Calu3 (cell line): ENCODE data around the gene ACTR6. TPM values are rescaled to one million over a fixed set of nuclear protein-coding genes. Genes with fewer than 3 reads are reported as not detected.
"Not testable (repeated sequence)": the region's sequence is repeated elsewhere in the genome, so short reads cannot be mapped to it uniquely, and the experiment has no call there.

Source experiments
- BruUV-seq: library from RNA; stranded (reverse); fragments of 400-500 nt; replicated peaks from 2 replicates; lab custom pipeline; 2021; lab: Mats Ljungman, UMichigan
- CTCF ChIA-PET: fragments of 300-600 bp; sonication (Branson Sonifier 250); formaldehyde crosslinking; loops from one replicate; lab custom pipeline; 2022; ENCODE audit warnings: antibody characterized with exemption; lab: Charles Lee
- DNase-seq: peaks from one replicate; pipeline ENCODE4 v3.0.0; 2022
- H3K27ac Mint-ChIP-seq: one replicate; pipeline ENCODE4 v1.8.0; 2022; ENCODE audit warnings: mixed read lengths; ENCODE audit not compliant: unreplicated experiment
- H3K27me3 Mint-ChIP-seq: one replicate; pipeline ENCODE4 v1.8.0; 2022; ENCODE audit warnings: mixed read lengths; ENCODE audit not compliant: unreplicated experiment
- H3K36me3 Mint-ChIP-seq: one replicate; pipeline ENCODE4 v1.8.0; 2022; ENCODE audit warnings: mild to moderate bottlenecking, moderate library complexity, mixed read lengths; ENCODE audit not compliant: insufficient read depth, unreplicated experiment
- H3K4me1 Mint-ChIP-seq: one replicate; pipeline ENCODE4 v1.8.0; 2022; ENCODE audit warnings: mild to moderate bottlenecking, low read depth, mixed read lengths; ENCODE audit not compliant: unreplicated experiment
- H3K4me3 Mint-ChIP-seq: one replicate; pipeline ENCODE4 v1.8.0; 2022; ENCODE audit warnings: mild to moderate bottlenecking, low read depth, moderate library complexity, mixed read lengths; ENCODE audit not compliant: unreplicated experiment
- H3K9me3 Mint-ChIP-seq: one replicate; pipeline ENCODE4 v1.8.0; 2022; ENCODE audit warnings: low read depth, mixed read lengths; ENCODE audit not compliant: unreplicated experiment
- intact Hi-C: fragments of 100-400 bp; cut with micrococcal nuclease; formaldehyde crosslinking; loops from one replicate; pipeline ENCODE4 v1.10.0; 2022; ENCODE audit not compliant: unreplicated experiment
- total RNA-seq: library from RNA; stranded (reverse); gene quantifications from 2 replicates; pipeline ENCODE4 v1.2.3, GENCODE V29; 2022
- TF ChIP-seq, protein P1 (sequence below): fragments of 200-600 bp; IDR thresholded peaks from one replicate; pipeline ENCODE4 v1.8.0; 2022; ENCODE audit warnings: antibody characterized with exemption; ENCODE audit not compliant: unreplicated experiment

Gene ACTR6
- total RNA-seq, 1 experiment from 2014 or later, result 35.2 TPM

- TF ChIP-seq, protein P1, sequence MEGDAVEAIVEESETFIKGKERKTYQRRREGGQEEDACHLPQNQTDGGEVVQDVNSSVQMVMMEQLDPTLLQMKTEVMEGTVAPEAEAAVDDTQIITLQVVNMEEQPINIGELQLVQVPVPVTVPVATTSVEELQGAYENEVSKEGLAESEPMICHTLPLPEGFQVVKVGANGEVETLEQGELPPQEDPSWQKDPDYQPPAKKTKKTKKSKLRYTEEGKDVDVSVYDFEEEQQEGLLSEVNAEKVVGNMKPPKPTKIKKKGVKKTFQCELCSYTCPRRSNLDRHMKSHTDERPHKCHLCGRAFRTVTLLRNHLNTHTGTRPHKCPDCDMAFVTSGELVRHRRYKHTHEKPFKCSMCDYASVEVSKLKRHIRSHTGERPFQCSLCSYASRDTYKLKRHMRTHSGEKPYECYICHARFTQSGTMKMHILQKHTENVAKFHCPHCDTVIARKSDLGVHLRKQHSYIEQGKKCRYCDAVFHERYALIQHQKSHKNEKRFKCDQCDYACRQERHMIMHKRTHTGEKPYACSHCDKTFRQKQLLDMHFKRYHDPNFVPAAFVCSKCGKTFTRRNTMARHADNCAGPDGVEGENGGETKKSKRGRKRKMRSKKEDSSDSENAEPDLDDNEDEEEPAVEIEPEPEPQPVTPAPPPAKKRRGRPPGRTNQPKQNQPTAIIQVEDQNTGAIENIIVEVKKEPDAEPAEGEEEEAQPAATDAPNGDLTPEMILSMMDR, result no peak
- CTCF ChIA-PET, result no interaction called here
- DNase-seq, result no peak
- H3K4me3 Mint-ChIP-seq, result no peak overlapping the region
- peaks cover 9% of the 10 kb centered on the region for H3K4me1 Mint-ChIP-seq
- peaks cover 4% of the 10 kb centered on the region for H3K36me3 Mint-ChIP-seq
- no peak overlapping the region for H3K27ac Mint-ChIP-seq
- H3K9me3 Mint-ChIP-seq, result no peaks in the 10 kb centered on the region
- H3K27me3 Mint-ChIP-seq, result no peaks in the 10 kb centered on the region
- BruUV-seq, result no TSS peak
- intact Hi-C loops, result no loop called here
These were observed 15.7 kb downstream of the ACTR6 start for GRCh38 chr12:100216337-100216736.

- CTCF ChIA-PET, result no interaction called here
These were observed 18.9 kb downstream of the ACTR6 start for GRCh38 chr12:100219328-100220109.

DNA sequence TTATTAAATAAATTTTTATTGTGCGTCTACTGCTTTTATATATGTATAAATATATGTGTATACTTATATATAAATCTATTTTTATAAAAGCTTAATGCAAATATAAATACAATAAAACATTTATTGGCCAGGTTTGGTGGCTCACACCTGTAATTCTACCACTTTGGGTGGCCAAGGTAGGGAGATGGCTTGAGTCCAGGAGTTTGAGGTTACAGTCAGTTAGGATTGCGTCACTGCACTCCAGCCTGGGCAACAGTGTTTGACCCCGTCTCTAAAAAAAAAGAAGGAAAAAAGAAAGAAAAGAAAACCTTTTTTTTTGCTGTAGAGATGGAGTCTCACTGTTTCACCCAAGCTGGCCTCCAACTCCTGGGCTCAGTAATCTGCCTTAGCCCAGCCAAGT lies 20.9 kb downstream of the ACTR6 start:
- no peak overlapping the region for H3K4me3 Mint-ChIP-seq
- H3K27ac Mint-ChIP-seq, result no peak overlapping the region
- DNase-seq, result no peak
- H3K9me3 Mint-ChIP-seq, result no peaks in the 10 kb centered on the region
- H3K36me3 Mint-ChIP-seq, result peaks cover 9% of the 10 kb centered on the region
- peaks cover 2% of the 10 kb centered on the region for H3K4me1 Mint-ChIP-seq
- intact Hi-C loops, result no loop called here
- BruUV-seq, result no TSS peak
- H3K27me3 Mint-ChIP-seq, result no peaks in the 10 kb centered on the region
- CTCF ChIA-PET, result interaction anchor here (0.6 to 0.8 kb wide), 2 partner anchors 8 to 13 kb away, joined by 3 to 4 read pairs; no protein-coding TSS in a partner anchor
- TF ChIP-seq, protein P1, result no peak

More at GRCh38 chr12:100219328-100220109, 18.9 kb downstream of the ACTR6 start:
- Mint-ChIP-seq H3K27ac (no peak overlapping the region), H3K27me3 (no peaks in the 10 kb centered on the region), H3K36me3 (peaks cover 9% of the 10 kb centered on the region), H3K4me1 (peaks cover 9% of the 10 kb centered on the region), H3K9me3 (no peaks in the 10 kb centered on the region), H3K4me3 (no peak overlapping the region)
- no TSS peak for BruUV-seq
- intact Hi-C loops, result no loop called here
- DNase-seq, result no peak
- TF ChIP-seq, protein P1, result no peak

GRCh38 chr12:100222173-100222572 lies 21.6 kb downstream of the ACTR6 start:
- DNase-seq, H3K36me3 Mint-ChIP-seq, BruUV-seq, H3K27ac Mint-ChIP-seq, H3K4me3 Mint-ChIP-seq, H3K9me3 Mint-ChIP-seq, intact Hi-C loops, H3K4me1 Mint-ChIP-seq, H3K27me3 Mint-ChIP-seq: not testable (repeated sequence)
- CTCF ChIA-PET, result interaction anchor here (0.6 kb wide), 1 partner anchor 13 kb away, joined by 3 read pairs; no protein-coding TSS in a partner anchor

DNA sequence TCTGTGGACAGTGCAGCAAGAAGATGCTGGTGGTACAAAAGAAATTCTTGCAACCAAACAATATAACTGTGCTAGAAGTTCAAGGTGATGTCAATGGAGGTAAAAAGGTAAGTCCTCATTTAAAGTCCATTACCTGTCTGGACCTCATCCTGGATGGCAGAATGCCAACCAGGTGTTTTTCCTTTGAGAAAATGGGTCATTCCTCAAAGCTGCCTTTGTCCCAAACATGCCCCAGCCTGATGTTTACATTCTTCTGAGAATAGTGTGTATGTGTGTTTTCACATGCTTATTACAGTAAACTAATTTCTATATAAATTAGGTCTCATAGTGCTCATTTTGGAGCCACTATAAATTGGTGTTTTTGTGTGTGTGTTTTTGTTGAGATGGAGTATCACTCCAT lies 24.9 kb downstream of the ACTR6 start:
- peaks cover 21% of the 10 kb centered on the region for H3K36me3 Mint-ChIP-seq
- BruUV-seq, result no TSS peak
- TF ChIP-seq, protein P1, result no peak
- H3K9me3 Mint-ChIP-seq, result no peaks in the 10 kb centered on the region
- no peaks in the 10 kb centered on the region for H3K27me3 Mint-ChIP-seq
- CTCF ChIA-PET, result no interaction called here
- intact Hi-C loops, result no loop called here
- H3K4me1 Mint-ChIP-seq, result peaks cover 16% of the 10 kb centered on the region
- H3K27ac Mint-ChIP-seq, result no peak overlapping the region
- no peak for DNase-seq
- H3K4me3 Mint-ChIP-seq, result no peak overlapping the region
